Fibroblast of the aortic adventitia (primary cell): Measurements from ENCODE around the gene RHO. TPM values are rescaled to one million over a fixed set of nuclear protein-coding genes. Genes with fewer than 3 reads are reported as not detected.

Experiments
- DNase-seq: peaks from one replicate; pipeline ENCODE4 v3.0.0-alpha.2; 2010; ENCODE audit warnings: low read depth
- H3K4me3 ChIP-seq: 2 replicates; pipeline ENCODE4 v1.5.1; 2011; ENCODE audit warnings: low read depth, mild to moderate bottlenecking, control low read depth, low read length, moderate library complexity
- total RNA-seq: library from RNA; depleted of rRNA; stranded (reverse); fragments of >200 nt; gene quantifications from 2 replicates; pipeline ENCODE4 v1.2.3, GENCODE V29; 2012; ENCODE audit warnings: low replicate concordance
- TF ChIP-seq, protein P1 (sequence below): IDR thresholded peaks from 2 replicates; pipeline ENCODE4 v1.5.1; 2011; ENCODE audit warnings: mild to moderate bottlenecking, low read length, control low read depth, inconsistent platforms; ENCODE audit not compliant: insufficient read depth

Gene RHO
- total RNA-seq, 1 donor, result not detected

DNA sequence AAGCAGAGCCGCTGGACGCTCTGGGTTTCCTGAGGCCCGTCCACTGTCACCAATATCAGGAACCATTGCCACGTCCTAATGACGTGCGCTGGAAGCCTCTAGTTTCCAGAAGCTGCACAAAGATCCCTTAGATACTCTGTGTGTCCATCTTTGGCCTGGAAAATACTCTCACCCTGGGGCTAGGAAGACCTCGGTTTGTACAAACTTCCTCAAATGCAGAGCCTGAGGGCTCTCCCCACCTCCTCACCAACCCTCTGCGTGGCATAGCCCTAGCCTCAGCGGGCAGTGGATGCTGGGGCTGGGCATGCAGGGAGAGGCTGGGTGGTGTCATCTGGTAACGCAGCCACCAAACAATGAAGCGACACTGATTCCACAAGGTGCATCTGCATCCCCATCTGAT lies 3.3 kb downstream of the RHO start:
- no peak for DNase-seq
- no peak overlapping the region for H3K4me3 ChIP-seq
- TF ChIP-seq, protein P1, sequence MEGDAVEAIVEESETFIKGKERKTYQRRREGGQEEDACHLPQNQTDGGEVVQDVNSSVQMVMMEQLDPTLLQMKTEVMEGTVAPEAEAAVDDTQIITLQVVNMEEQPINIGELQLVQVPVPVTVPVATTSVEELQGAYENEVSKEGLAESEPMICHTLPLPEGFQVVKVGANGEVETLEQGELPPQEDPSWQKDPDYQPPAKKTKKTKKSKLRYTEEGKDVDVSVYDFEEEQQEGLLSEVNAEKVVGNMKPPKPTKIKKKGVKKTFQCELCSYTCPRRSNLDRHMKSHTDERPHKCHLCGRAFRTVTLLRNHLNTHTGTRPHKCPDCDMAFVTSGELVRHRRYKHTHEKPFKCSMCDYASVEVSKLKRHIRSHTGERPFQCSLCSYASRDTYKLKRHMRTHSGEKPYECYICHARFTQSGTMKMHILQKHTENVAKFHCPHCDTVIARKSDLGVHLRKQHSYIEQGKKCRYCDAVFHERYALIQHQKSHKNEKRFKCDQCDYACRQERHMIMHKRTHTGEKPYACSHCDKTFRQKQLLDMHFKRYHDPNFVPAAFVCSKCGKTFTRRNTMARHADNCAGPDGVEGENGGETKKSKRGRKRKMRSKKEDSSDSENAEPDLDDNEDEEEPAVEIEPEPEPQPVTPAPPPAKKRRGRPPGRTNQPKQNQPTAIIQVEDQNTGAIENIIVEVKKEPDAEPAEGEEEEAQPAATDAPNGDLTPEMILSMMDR, result no peak

DNA sequence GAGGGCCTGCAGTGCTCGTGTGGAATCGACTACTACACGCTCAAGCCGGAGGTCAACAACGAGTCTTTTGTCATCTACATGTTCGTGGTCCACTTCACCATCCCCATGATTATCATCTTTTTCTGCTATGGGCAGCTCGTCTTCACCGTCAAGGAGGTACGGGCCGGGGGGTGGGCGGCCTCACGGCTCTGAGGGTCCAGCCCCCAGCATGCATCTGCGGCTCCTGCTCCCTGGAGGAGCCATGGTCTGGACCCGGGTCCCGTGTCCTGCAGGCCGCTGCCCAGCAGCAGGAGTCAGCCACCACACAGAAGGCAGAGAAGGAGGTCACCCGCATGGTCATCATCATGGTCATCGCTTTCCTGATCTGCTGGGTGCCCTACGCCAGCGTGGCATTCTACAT lies 3.8 kb downstream of the RHO start:
- no peak for DNase-seq
- H3K4me3 ChIP-seq, result no peak overlapping the region
- TF ChIP-seq, protein P1, result no peak

DNA sequence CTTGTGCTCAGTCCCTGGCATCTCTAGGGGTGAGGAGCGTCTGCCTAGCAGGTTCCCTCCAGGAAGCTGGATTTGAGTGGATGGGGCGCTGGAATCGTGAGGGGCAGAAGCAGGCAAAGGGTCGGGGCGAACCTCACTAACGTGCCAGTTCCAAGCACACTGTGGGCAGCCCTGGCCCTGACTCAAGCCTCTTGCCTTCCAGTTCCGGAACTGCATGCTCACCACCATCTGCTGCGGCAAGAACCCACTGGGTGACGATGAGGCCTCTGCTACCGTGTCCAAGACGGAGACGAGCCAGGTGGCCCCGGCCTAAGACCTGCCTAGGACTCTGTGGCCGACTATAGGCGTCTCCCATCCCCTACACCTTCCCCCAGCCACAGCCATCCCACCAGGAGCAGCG lies 5.0 kb downstream of the RHO start:
- no peak overlapping the region for H3K4me3 ChIP-seq
- TF ChIP-seq, protein P1, result no peak

DNA sequence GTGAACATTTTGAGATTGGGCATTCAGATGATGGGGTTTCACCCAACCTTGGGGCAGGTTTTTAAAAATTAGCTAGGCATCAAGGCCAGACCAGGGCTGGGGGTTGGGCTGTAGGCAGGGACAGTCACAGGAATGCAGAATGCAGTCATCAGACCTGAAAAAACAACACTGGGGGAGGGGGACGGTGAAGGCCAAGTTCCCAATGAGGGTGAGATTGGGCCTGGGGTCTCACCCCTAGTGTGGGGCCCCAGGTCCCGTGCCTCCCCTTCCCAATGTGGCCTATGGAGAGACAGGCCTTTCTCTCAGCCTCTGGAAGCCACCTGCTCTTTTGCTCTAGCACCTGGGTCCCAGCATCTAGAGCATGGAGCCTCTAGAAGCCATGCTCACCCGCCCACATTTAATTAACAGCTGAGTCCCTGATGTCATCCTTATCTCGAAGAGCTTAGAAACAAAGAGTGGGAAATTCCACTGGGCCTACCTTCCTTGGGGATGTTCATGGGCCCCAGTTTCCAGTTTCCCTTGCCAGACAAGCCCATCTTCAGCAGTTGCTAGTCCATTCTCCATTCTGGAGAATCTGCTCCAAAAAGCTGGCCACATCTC lies 6.1 kb downstream of the RHO start:
- no peak for DNase-seq
- TF ChIP-seq, protein P1, result no peak
- H3K4me3 ChIP-seq, result no peak overlapping the region

More for the DNA sequence above, 5.0 kb downstream of the RHO start:
- no peak for DNase-seq

DNA sequence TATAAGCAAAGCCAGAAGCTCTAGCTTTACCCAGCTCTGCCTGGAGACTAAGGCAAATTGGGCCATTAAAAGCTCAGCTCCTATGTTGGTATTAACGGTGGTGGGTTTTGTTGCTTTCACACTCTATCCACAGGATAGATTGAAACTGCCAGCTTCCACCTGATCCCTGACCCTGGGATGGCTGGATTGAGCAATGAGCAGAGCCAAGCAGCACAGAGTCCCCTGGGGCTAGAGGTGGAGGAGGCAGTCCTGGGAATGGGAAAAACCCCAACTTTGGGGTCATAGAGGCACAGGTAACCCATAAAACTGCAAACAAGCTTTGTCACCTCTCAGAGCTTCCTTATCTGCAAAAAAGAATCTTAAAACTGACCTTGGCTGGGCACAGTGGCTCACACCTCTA lies 6.6 kb downstream of the RHO start:
- DNase-seq, result no peak
- H3K4me3 ChIP-seq, result no peak overlapping the region
- TF ChIP-seq, protein P1, result no peak

DNA sequence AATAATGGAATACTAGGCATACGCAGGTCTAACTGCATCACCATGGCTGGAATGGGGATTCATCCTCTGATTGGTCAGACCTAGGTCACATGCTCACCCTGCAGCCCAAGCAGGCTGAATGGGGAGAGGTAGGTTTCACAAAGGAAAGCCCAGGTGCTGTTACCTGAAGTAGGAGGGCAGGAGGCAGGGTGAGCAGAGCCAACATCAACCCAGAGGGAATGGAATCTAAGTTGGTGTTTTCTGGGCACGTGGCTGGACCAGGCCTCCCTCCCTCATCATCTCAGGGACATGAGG lies 7.9 kb downstream of the RHO start:
- TF ChIP-seq, protein P1, result no peak
- no peak for DNase-seq
- no peak overlapping the region for H3K4me3 ChIP-seq

DNA sequence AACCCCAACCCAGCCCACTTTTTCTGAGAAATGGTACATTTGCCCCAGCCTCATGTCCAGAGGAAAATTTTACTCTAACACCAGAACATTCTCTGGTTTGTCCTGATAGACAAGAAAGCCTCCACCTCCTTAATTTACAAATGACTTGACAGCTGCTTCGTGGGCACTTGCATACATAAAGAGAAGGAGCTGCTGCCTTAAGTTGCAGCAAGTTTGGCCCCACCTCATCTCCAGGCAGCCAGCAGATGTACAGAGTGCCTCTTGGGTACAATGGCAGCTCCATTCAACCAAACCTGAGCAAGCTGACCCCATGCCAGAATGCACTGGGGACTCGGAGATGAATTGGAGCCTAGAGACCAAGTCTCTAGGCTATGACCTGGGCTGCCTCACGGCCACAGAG lies 8.4 kb downstream of the RHO start:
- TF ChIP-seq, protein P1, result no peak
- H3K4me3 ChIP-seq, result no peak overlapping the region
- no peak for DNase-seq
